HG03521 (cell line): ENCODE data around the gene PKN1.

Experiments
- ATAC-seq: cut with Tn5 transposase; IDR thresholded peaks from one replicate; pipeline ENCODE4 v1.9.1; 2021; ENCODE audit warnings: mild to moderate bottlenecking, moderate library complexity; ENCODE audit not compliant: unreplicated experiment

PKN1 gene

GRCh38 chr19:14406645-14407401, 26.3 kb upstream of the PKN1 start:
- no peak for ATAC-seq

DNA sequence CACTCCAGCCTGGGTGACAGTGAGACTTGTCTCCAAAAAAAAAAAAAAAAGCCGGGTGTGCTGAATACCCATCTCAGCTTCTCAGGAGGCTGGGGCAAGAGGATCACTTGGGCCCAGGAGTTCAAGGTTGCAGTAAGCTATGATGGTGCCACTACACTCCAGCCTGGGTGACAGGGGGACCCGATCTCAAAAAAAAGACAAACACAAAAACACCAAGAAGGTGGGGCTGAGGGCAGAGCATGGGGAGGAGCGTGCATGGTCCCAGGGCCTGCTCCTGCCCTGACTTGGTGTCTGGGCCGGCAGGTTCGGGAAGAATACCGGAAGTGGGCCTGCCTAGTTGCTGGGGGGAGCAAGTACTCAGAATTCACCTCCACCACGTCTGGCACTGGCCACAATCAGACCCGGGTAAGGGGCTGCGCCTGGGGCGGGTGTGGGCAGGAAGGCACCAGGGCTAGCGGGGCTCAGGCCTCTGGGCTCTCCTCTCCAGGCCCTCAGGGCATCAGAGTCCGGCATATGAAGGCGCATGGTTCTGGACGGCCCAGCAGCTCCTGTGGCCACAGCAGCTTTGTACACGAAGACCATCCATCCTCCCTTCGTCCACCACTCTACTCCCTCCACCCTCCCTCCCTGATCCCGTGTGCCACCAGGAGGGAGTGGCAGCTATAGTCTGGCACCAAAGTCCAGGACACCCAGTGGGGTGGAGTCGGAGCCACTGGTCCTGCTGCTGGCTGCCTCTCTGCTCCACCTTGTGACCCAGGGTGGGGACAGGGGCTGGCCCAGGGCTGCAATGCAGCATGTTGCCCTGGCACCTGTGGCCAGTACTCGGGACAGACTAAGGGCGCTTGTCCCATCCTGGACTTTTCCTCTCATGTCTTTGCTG, 25.3 kb upstream of the PKN1 start:
- no peak for ATAC-seq

- ATAC-seq, result no peak
These were observed 24.5 kb upstream of the PKN1 start for GRCh38 chr19:14408491-14409145.

GRCh38 chr19:14409146-14410023, 23.7 kb upstream of the PKN1 start:
- no peak for ATAC-seq

GRCh38 chr19:14410091-14411051, 22.7 kb upstream of the PKN1 start:
- ATAC-seq, result no peak

GRCh38 chr19:14411161-14411937, 21.8 kb upstream of the PKN1 start:
- no peak for ATAC-seq

- no peak for ATAC-seq
These were observed 21.2 kb upstream of the PKN1 start for GRCh38 chr19:14411938-14412245.

GRCh38 chr19:14412324-14412995, 20.6 kb upstream of the PKN1 start:
- no peak for ATAC-seq

DNA sequence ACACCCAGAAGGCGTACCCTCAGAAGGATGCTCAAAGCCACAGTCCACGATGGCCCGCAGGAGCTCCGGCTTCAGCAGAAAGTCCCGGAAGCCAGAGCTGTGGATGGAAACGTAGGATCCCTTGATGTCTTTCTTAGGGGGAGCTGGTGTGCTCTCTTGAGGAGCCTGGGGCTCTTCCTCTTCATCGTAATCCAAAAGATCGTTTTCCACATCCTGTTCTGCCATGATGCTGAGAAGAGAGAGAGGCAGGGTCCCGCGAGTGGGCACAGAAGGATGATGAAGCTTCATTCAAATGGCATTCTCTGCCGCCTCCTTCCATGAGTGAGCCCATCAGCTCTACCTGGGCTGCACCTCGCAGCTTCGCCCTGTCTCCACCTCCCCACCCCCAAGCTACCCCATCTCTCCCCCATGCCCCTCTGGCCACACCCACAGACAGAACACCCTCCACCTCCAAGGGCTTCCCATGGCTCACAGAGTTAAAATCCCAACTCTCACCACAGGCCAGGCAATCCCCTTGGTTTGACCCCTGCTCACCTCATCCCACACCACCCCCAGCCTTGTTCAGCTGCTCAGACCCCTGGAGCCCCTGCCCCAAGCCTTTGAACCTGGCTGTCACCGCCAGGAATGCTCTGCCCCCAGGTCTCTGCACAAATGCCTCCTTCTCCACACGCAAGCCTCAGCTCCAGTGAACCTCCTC, 20.0 kb upstream of the PKN1 start:
- ATAC-seq, result no peak

- ATAC-seq, result no peak
These were observed 19.4 kb upstream of the PKN1 start for GRCh38 chr19:14413693-14414181.

GRCh38 chr19:14414926-14415690, 18.0 kb upstream of the PKN1 start:
- no peak for ATAC-seq

DNA sequence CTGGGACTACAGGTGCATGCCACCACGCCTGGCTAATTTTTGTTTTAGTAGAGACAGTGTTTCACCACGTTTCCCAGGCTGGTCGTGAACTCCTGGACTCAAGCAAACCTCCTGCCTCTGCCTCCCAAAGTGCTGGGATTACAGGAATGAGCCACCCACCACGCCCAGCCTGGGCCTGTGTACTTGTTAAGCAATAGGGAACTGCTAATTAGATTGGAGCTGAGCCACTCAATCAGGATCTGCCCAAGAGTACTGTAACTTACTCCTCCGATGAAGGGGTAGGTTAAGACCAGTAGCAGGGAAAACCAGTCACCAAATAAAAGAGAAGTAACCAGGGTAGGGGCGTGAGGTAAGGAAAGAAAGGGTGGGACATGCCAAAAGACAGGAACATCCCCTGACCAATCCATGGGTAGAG, 16.3 kb upstream of the PKN1 start:
- ATAC-seq, result no peak

GRCh38 chr19:14418856-14419105, 14.3 kb upstream of the PKN1 start:
- no peak for ATAC-seq

DNA sequence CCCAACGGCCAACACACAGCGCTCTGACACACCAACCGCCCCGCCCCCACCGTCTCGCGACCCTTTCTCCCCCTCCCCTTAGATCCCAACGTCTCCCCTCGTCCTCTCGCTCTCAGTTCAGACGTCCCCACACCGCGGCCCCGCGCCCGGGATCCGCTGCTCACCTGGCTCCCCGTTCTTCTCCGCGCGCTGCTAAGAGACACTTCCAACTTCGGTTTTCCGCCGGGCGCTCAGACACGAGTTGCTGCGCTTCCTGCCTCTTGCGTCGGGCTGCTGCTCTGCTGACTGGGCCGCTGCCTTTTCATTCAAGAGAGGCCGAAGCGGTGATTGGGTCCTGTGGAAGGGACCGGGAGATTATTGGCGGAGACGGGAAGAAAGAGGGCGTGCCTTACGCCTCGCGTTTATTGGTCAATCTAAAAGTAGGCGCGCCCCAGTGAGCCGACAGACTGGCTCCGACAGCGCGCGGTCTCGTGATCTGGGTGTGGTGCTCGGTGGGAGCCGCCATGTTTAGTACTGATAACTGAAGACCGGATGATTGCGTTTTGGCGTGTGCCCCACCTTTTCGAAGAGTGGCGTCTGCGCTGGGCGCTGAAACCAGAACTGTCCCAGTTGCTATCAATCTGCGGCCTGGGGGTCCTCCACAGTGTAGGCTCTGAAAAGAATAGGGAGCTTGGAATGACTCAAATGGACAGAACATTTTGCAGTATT, 13.8 kb upstream of the PKN1 start, which contains the start of gene DDX39A:
Gene DDX39A (minus strand): TSS at position 236 of the 708 bp plus-strand sequence. CDS start 6,121 bp downstream, outside the sequence.
- peak; percentile 87 for ATAC-seq

DNA sequence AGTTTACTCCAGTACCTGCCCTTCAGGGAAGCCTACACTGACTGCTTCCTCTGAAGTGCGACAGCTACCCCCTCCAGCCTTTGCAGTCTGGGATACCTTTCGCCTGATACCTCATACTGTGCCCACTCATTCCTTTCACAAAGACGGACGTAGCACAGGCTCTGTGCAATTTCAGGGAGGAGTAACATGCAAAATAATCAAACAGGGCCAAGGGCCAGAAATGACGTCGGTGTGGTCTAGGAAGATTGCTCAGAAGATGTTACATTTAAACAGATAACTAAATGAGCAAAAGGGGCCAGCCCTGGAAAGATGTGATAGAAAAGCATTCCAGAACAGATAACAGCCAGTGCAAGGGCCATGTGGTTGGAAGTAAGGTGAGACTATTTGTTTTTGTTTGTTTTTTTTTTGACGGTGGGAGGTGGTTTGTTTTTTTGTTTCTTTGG, 7.4 kb upstream of the PKN1 start:
- no peak for ATAC-seq

GRCh38 chr19:14427461-14427860, 5.6 kb upstream of the PKN1 start:
- ATAC-seq, result no peak
